CD14-positive monocyte (primary cell): ENCODE results near the gene AP2A1. TPM values are rescaled to one million over a fixed set of nuclear protein-coding genes. Genes with fewer than 3 reads are reported as not detected.

ENCODE experiments used
- DNase-seq, 3 donors: peaks; one replicate each; pipeline ENCODE4 v3.0.0-alpha.2; 2011 to 2022
- H2AFZ ChIP-seq: 2 replicates; pipeline ENCODE4 v1.6.0; 2012; ENCODE audit warnings: mild to moderate bottlenecking, low read depth, low read length, inconsistent platforms; ENCODE audit not compliant: insufficient read depth, poor library complexity, severe bottlenecking
- H3K27ac ChIP-seq, 2 donors: 1 replicate in 1 of 2; 2 replicates in 1 of 2; pipeline ENCODE4 v1.5.1; 2012 to 2013; ENCODE audit warnings: low read length in 2 of 2, control low read depth in 1 of 2, inconsistent platforms in 1 of 2, low read depth in 1 of 2, mild to moderate bottlenecking in 1 of 2
- H3K27me3 ChIP-seq, 2 donors: one replicate each; pipeline versions ENCODE4 v1.6.0 to v1.6.1; 2011 to 2013; ENCODE audit warnings: low read length in 2 of 2; ENCODE audit not compliant: control insufficient read depth in 2 of 2, insufficient read depth in 2 of 2
- H3K36me3 ChIP-seq, 2 donors: replicated peaks in 1 of 2; 1 replicate in 1 of 2; 2 replicates in 1 of 2; pipeline versions ENCODE4 v1.5.1 to v1.6.1; 2012 to 2013; ENCODE audit warnings: low read length in 2 of 2, control low read depth in 1 of 2, inconsistent platforms in 1 of 2, mild to moderate bottlenecking in 1 of 2; ENCODE audit not compliant: insufficient read depth in 2 of 2, control insufficient read depth in 1 of 2
- H3K4me1 ChIP-seq, 2 donors: 1 replicate in 1 of 2; 2 replicates in 1 of 2; pipeline versions ENCODE4 v1.5.1 to v1.6.1; 2012 to 2013; ENCODE audit warnings: low read length in 2 of 2, control low read depth in 1 of 2, inconsistent platforms in 1 of 2, mild to moderate bottlenecking in 1 of 2, moderate library complexity in 1 of 2; ENCODE audit not compliant: insufficient read depth in 2 of 2, control insufficient read depth in 1 of 2
- H3K4me2 ChIP-seq: replicated peaks from 2 replicates; pipeline ENCODE3; 2012; ENCODE audit warnings: low read length, moderate library complexity, mild to moderate bottlenecking; ENCODE audit not compliant: poor library complexity, severe bottlenecking; ENCODE audit errors: extremely low read depth
- H3K4me3 ChIP-seq, 3 experiments: fragments of 200-600 bp in 1 of 3; sonication (generic) in 1 of 3; replicated peaks in 1 of 3; 1 replicate in 2 of 3; 2 replicates in 1 of 3; pipeline ENCODE4 v1.5.1; 2011 to 2013; ENCODE audit warnings: low read length in 3 of 3, mild to moderate bottlenecking in 3 of 3, control low read depth in 2 of 3, low read depth in 2 of 3, inconsistent platforms in 1 of 3, moderate library complexity in 1 of 3
- H3K79me2 ChIP-seq: 2 replicates; pipeline ENCODE4 v1.6.0; 2012; ENCODE audit warnings: mild to moderate bottlenecking, control low read depth, inconsistent platforms, low read length, moderate library complexity; ENCODE audit not compliant: insufficient read depth
- H3K9ac ChIP-seq: 2 replicates; pipeline ENCODE4 v1.6.0; 2017; ENCODE audit warnings: low read length, mild to moderate bottlenecking; ENCODE audit not compliant: insufficient read depth, poor library complexity, severe bottlenecking
- H3K9me3 ChIP-seq, 2 donors: replicated peaks in 1 of 2; 1 replicate in 1 of 2; 2 replicates in 1 of 2; pipeline versions ENCODE4 v1.5.1 to v1.6.1; 2012 to 2013; ENCODE audit warnings: low read length in 2 of 2, control low read depth in 1 of 2; ENCODE audit not compliant: control insufficient read depth in 1 of 2, insufficient read depth in 1 of 2
- H4K20me1 ChIP-seq: 2 replicates; pipeline ENCODE4 v1.6.0; 2012; ENCODE audit warnings: mild to moderate bottlenecking, low read length, control low read depth, moderate library complexity; ENCODE audit not compliant: insufficient read depth
- H3K27ac Mint-ChIP-seq, 7 donors: one replicate each; pipeline ENCODE4 v1.8.0; 2020; ENCODE audit warnings: mild to moderate bottlenecking in 7 of 7, mixed read lengths in 7 of 7, moderate library complexity in 6 of 7, inconsistent platforms in 2 of 7
- H3K27me3 Mint-ChIP-seq, 3 donors: one replicate each; pipeline ENCODE4 v1.8.0; 2021 to 2022; ENCODE audit warnings: low read depth in 3 of 3, mild to moderate bottlenecking in 3 of 3, mixed read lengths in 3 of 3, moderate library complexity in 3 of 3, inconsistent platforms in 1 of 3
- H3K36me3 Mint-ChIP-seq, 2 donors: one replicate each; pipeline ENCODE4 v1.8.0; 2020; ENCODE audit warnings: mixed read lengths in 2 of 2, inconsistent platforms in 1 of 2, mild to moderate bottlenecking in 1 of 2
- H3K4me1 Mint-ChIP-seq: one replicate; pipeline ENCODE4 v1.8.0; 2020; ENCODE audit warnings: mild to moderate bottlenecking, mixed read lengths
- H3K4me3 Mint-ChIP-seq, 2 donors: one replicate each; pipeline ENCODE4 v1.8.0; 2020; ENCODE audit warnings: mild to moderate bottlenecking in 2 of 2, mixed read lengths in 2 of 2, moderate library complexity in 1 of 2
- H3K9me3 Mint-ChIP-seq, 7 donors: one replicate each; pipeline ENCODE4 v1.8.0; 2020 to 2022; ENCODE audit warnings: mixed read lengths in 7 of 7, mild to moderate bottlenecking in 6 of 7, moderate library complexity in 6 of 7, inconsistent platforms in 2 of 7
- CTCF ChIP-seq: fragments of 200-600 bp; IDR thresholded peaks from one replicate; pipeline ENCODE4 v1.8.0; 2022; ENCODE audit warnings: antibody characterized with exemption, mild to moderate bottlenecking
- WGBS: methylation state at CpG from one replicate; pipeline ENCODE4 v1.1.5; 2013; ENCODE audit warnings: missing lambda C conversion rate; ENCODE audit not compliant: insufficient coverage; 5-methylcytosine and 5-hydroxymethylcytosine counted together
- intact Hi-C, 2 donors: fragments of 100-400 bp; cut with micrococcal nuclease; formaldehyde crosslinking; loops; one replicate each; pipeline versions ENCODE4 v1.15.0 to v1.15.1; 2023
- polyA plus RNA-seq, 3 donors: library from polyadenylated mRNA; depleted of rRNA in 1 of 3; unstranded in 2 of 3; stranded (reverse) in 1 of 3; fragments of 300-500 nt in 2 of 3; fragments of >200 nt in 1 of 3; fragmentation: Illumina TruSeq in 2 of 3; gene quantifications; 1 replicate in 2 of 3; 2 replicates in 1 of 3; pipeline ENCODE4 v1.2.3, GENCODE V29; 2012 to 2021

Gene AP2A1
- polyA plus RNA-seq, 3 donors = 12.1 to 117 (median 15.1) TPM

- Histone ChIP-seq H2AFZ (peak overlapping the region; percentile 16), H3K4me1 (peaks cover 0 to 9% of the 10 kb centered on the region in 2 donors), H4K20me1 (no peaks in the 10 kb centered on the region), H3K4me3 (no peak overlapping the region), H3K9ac (no peak overlapping the region), H3K4me2 (no peak overlapping the region), H3K27me3 (no peaks in the 10 kb centered on the region), H3K36me3 (no peaks in the 10 kb centered on the region), H3K79me2 (no peaks in the 10 kb centered on the region), H3K27ac (no peak overlapping the region), H3K9me3 (peaks cover 8 to 12% of the 10 kb centered on the region in 2 donors)
- no peak for DNase-seq
- no peak for TF ChIP-seq CTCF
- Mint-ChIP-seq H3K36me3 (no peaks in the 10 kb centered on the region), H3K4me3 (no peak overlapping the region), H3K27ac (peak overlapping the region in 1 of 7 donors; percentile 21), H3K4me1 (peaks cover 12% of the 10 kb centered on the region), H3K9me3 (peaks cover 6 to 18% (median 15%) of the 10 kb centered on the region in 7 donors), H3K27me3 (peaks cover 0 to 9% (median 8%) of the 10 kb centered on the region in 3 donors)
- 53% methylated on average over 7 of the region's 7 CpGs for WGBS
- intact Hi-C loops = no loop called here
Measured at GRCh38 chr19:49758292-49758691, 8.5 kb upstream of the AP2A1 start.

- intact Hi-C loops = no loop called here
- DNase-seq = no peak
- peak overlapping the region in 1 of 2 donors; percentile 59 for H3K4me3 Mint-ChIP-seq
- peaks cover 22% of the 10 kb centered on the region for H3K4me1 Mint-ChIP-seq
- peaks cover 11 to 19% of the 10 kb centered on the region in 2 donors for H3K4me1 ChIP-seq
- no peak overlapping the region for H3K4me2 ChIP-seq
- peaks cover 1% of the 10 kb centered on the region in 2 donors for H3K9me3 ChIP-seq
- WGBS = no CpG with 5 or more reads among the region's 1 CpG
- H3K79me2 ChIP-seq = no peaks in the 10 kb centered on the region
- no peaks in the 10 kb centered on the region for H3K27me3 ChIP-seq
- no peaks in the 10 kb centered on the region for H4K20me1 ChIP-seq
- H3K4me3 ChIP-seq = no peak overlapping the region
- H2AFZ ChIP-seq = peak overlapping the region; percentile 29
- no peak overlapping the region for H3K9ac ChIP-seq
- no peak for TF ChIP-seq CTCF
- peaks cover 0 to 6% (median 2%) of the 10 kb centered on the region in 7 donors for H3K9me3 Mint-ChIP-seq
- H3K27me3 Mint-ChIP-seq = peaks cover 0 to 8% (median 6%) of the 10 kb centered on the region in 3 donors
- no peaks in the 10 kb centered on the region for H3K36me3 Mint-ChIP-seq
- no peaks in the 10 kb centered on the region for H3K36me3 ChIP-seq
- H3K27ac Mint-ChIP-seq = peak overlapping the region; percentile 24 to 83 (median 72)
- peak overlapping the region; percentile 8 to 78 for H3K27ac ChIP-seq
Measured at GRCh38 chr19:49761249-49761624, 5.6 kb upstream of the AP2A1 start.
